NCI-H2196 (cell line): ENCODE data around the gene CDC42EP4.
"Not testable (repeated sequence)": the region's sequence is repeated elsewhere in the genome, so short reads cannot be mapped to it uniquely, and the experiment has no call there.

Experiments
- DNase-seq: peaks from one replicate; lab custom pipeline; 2025; ENCODE audit not compliant: unreplicated experiment; lab: John Stamatoyannopoulos, UW

Gene CDC42EP4

GRCh38 chr17:73323409-73324159 lies 11.8 kb upstream of the CDC42EP4 start:
- no peak for DNase-seq

GRCh38 chr17:73320601-73321264 lies 8.9 kb upstream of the CDC42EP4 start:
- DNase-seq = no peak

DNA sequence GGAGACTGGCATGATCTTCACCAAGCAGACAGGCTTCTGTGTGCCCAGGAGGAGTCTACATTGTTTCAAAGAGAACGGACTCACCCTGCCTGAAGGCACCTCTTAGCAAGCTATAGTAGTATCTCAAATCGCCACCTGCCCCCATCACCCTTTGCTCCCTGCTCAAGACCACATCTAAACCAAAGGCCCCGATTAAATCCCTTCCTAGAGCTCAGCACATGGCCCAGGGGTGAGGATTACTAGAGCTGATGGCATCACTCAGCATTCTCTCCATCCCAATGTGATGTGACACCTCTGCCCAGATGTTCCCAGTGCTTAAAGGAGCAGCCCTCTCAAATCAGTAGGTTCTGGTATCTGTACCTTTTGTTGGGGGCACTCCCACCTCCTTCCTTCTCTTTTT lies 8.0 kb upstream of the CDC42EP4 start:
- no peak for DNase-seq

GRCh38 chr17:73318836-73319235 lies 7.0 kb upstream of the CDC42EP4 start:
- no peak for DNase-seq

DNA sequence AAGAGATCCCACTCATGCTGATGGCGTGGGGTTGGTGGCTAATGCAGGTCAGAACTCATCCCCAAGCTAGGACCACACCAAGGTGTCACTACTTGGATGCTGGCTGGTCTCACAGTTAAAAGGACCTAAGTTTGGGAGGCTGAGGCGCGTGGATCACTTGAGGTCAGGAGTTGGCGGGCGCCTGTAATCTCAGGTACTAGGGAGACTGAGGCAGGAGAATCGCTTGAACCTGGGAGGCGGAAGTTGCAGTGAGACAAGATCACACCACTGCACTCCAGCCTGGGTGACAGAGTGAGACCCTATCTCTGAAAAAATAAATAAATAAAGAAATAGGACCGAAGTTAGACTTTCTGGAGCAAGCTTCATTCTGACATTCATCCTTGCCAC lies 6.6 kb upstream of the CDC42EP4 start:
- DNase-seq = no peak

- no peak for DNase-seq
Measured at GRCh38 chr17:73317513-73318426, 6.0 kb upstream of the CDC42EP4 start.

- no peak for DNase-seq
Measured at GRCh38 chr17:73316919-73317505, 5.2 kb upstream of the CDC42EP4 start.

DNA sequence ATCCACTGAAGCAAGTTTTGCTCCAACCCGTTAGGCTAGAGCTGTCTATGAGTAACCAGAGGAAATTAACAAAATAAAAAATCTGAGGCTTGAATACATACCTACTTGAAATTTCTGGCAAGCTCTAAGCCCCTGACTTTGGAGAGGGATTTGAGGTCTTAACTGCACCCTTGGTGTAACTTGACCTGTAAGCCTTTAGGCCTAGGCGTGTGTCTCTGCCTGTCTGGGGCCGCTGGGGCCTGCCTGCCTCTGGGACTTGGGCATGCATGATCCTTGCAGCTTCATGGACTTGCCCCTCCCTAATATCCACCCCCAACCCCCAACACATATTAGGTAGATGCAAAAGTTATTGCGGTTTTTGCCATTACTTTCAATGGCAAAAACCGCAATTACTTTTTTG lies 3.7 kb upstream of the CDC42EP4 start:
- no peak for DNase-seq

GRCh38 chr17:73313526-73314127 lies 1.8 kb upstream of the CDC42EP4 start:
- no peak for DNase-seq

- DNase-seq = not testable (repeated sequence)
Measured at GRCh38 chr17:73312887-73313286, 1.1 kb upstream of the CDC42EP4 start.

DNA sequence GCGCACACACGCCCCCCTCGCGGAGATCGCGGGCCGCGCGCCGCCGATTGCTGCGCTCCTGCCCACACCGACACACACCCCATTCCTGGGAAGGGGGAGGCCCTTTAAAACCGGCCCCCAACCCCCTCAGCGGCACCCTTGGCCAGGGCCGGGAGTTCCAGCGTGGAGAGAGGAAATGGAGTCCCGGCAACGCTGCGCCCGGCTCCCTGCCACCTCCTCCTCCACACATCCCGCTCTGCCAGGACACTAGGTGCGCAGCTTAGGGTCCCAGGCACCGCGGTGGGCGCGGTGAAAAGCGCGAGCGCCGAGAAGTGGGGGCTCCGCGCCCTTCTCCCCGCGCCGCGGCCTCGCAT lies 397 bp downstream of the CDC42EP4 start:
- no peak for DNase-seq

DNA sequence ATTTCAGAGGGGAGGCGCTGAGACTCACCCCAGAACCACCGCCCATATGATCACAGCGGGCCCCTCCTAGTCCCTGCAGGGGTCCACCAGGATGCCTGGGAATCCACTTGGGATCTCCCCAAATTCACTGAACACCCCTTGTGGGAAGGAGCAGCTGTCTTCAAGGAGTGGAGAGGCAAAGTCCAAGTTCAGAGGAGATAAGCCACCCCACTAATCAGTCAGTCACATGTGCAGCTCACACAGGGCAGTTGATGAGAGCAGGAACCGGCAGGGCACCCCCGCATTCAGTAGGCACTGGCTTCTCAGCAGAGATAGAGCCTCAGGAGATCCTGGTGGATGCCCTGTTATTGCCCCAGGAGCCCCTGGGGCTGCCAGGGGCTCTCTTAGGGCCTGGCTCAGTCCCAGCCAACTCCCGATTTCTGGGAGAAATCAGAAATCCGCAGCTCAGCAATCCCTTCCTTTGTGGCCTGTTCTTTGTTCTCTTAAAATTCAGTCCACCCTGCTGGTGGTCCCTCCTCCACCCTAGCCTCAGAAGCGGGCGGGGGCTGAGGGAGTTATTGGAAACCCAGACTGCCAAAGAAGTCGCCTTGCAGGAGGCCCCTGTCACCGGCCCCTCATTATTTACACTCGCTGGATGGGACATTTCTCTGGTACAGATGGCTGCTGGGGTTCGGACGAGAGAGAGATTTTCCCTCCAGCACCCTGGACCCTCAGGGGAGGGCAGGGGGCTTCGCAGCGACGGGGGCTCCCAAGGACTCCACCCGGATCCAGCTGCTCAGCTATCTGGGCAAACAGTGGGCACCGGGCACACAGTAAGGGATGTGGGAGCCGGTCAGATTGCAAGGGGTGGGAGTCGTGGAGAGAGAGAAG lies 1.8 kb downstream of the CDC42EP4 start:
- no peak for DNase-seq

DNA sequence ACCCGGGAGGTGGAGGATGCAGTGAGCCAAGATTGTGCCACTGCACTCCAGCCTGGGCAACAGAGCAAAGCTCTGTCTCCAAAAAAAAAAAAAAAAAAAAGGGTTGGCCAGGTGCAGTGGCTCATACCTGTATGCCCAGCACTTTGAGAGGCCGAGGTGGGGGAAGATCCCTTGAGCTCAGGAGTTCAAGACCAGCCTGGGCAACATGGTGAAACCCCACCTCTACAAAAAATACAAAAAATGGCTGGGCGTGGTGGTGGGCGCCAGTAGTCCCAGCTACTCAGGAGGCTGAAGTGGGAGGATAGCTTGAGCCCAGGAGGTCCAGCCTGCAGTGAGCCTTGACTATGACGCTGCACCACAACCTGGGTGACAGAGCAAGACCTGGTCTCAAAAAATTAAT lies 2.8 kb downstream of the CDC42EP4 start:
- DNase-seq = not testable (repeated sequence)

- peak; percentile 85 for DNase-seq
Measured at GRCh38 chr17:73308017-73308823, 3.6 kb downstream of the CDC42EP4 start.

- DNase-seq = peak; percentile 57
Measured at GRCh38 chr17:73307130-73307529, 4.7 kb downstream of the CDC42EP4 start.

GRCh38 chr17:73305845-73306836 lies 5.7 kb downstream of the CDC42EP4 start:
- DNase-seq = no peak

- peak; percentile 57 for DNase-seq
Measured at GRCh38 chr17:73304971-73305812, 6.6 kb downstream of the CDC42EP4 start.
